Upper lobe of left lung (tissue), 6 donors: ENCODE measurements around the gene DCUN1D4. TPM values are rescaled to one million over a fixed set of nuclear protein-coding genes. Genes with fewer than 3 reads are reported as not detected.

Experiments
- ATAC-seq, 2 donors: fragments of 200-7000 bp; cut with Tn5 transposase; one replicate each; pipeline ENCODE4 v1.9.1; 2022; ENCODE audit warnings: mild to moderate bottlenecking in 2 of 2, moderate library complexity in 2 of 2; ENCODE audit not compliant: low FRiP score in 2 of 2
- DNase-seq, 2 donors: peaks; one replicate each; pipeline ENCODE4 v3.0.0-alpha.2; 2019 to 2020
- H3K27ac ChIP-seq, 4 donors: fragments of 200-600 bp; sonication (generic); one replicate each; pipeline ENCODE4 v1.5.1; 2016 to 2019
- H3K27me3 ChIP-seq, 4 donors: fragments of 200-600 bp; sonication (generic); one replicate each; pipeline ENCODE4 v1.5.1; 2017 to 2019
- H3K36me3 ChIP-seq, 4 donors: fragments of 200-600 bp; sonication (generic); one replicate each; pipeline ENCODE4 v1.5.1; 2016 to 2019
- H3K4me1 ChIP-seq, 4 donors: fragments of 200-600 bp; sonication (generic); one replicate each; pipeline ENCODE4 v1.5.1; 2018 to 2019
- H3K4me3 ChIP-seq, 4 donors: fragments of 200-600 bp; sonication (generic); one replicate each; pipeline ENCODE4 v1.5.1; 2017 to 2019; ENCODE audit warnings: mild to moderate bottlenecking in 2 of 4, moderate library complexity in 1 of 4
- H3K9me3 ChIP-seq, 4 donors: fragments of 200-600 bp; sonication (generic); one replicate each; pipeline ENCODE4 v1.5.1; 2018 to 2019
- CTCF ChIP-seq, 6 experiments: fragments of 450-650 bp in 4 of 6; fragments of 200-600 bp in 2 of 6; sonication (generic) in 2 of 6; IDR thresholded peaks; one replicate each; pipeline ENCODE4 v1.5.1; 2016 to 2019; ENCODE audit warnings: antibody characterized with exemption in 6 of 6
- EP300 ChIP-seq, 4 donors: sonication (generic); formaldehyde crosslinking; IDR thresholded peaks; one replicate each; pipeline ENCODE4 v1.5.1; 2017; ENCODE audit warnings: antibody characterized with exemption in 4 of 4, control low read depth in 2 of 4
- POLR2A ChIP-seq, 4 donors: fragments of 450-650 bp; IDR thresholded peaks; one replicate each; pipeline ENCODE4 v1.5.1; 2016 to 2017; ENCODE audit warnings: antibody characterized with exemption in 4 of 4, mild to moderate bottlenecking in 2 of 4
- POLR2AphosphoS5 ChIP-seq, 2 donors: sonication (generic); formaldehyde crosslinking; IDR thresholded peaks; one replicate each; pipeline ENCODE4 v1.5.1; 2017; ENCODE audit warnings: antibody characterized with exemption in 2 of 2
- WGBS, 2 donors: methylation state at CpG; one replicate each; pipeline ENCODE4 v1.1.5; 2017 to 2018; 5-methylcytosine and 5-hydroxymethylcytosine counted together
- total RNA-seq, 6 donors: library from RNA; depleted of rRNA in 4 of 6; stranded (reverse); fragments of >200 nt in 4 of 6; gene quantifications; one replicate each; pipeline versions ENCODE4 v1.1.0 to v1.2.1, GENCODE V29; 2016 to 2021
- donor health status: DM: no; HTN: no; CAD: no; lungs with moderate emphysema.
- donor health status: DM: no; HTN: yes; CAD: no; lungs with severe emphysema.

Gene DCUN1D4
- total RNA-seq, 6 donors from 2014 or later, result 18.8 to 47.6 (median 31.2) TPM

GRCh38 chr4:51840781-51841180 is 2.2 kb upstream of the DCUN1D4 start:
- Histone ChIP-seq H3K4me3 (no peak overlapping the region), H3K36me3 (no peaks in the 10 kb centered on the region), H3K9me3 (no peaks in the 10 kb centered on the region), H3K27ac (no peak overlapping the region), H3K4me1 (peaks cover 0 to 15% (median 11%) of the 10 kb centered on the region in 4 donors), H3K27me3 (no peaks in the 10 kb centered on the region)
- whole genome bisulfite sequencing, 2 donors, result 86 to 92% methylated on average over 4 of the region's 4 CpGs
- TF ChIP-seq EP300 (IDR thresholded peaks at IDR 0.05) (no peak), POLR2A (IDR thresholded peaks at IDR 0.05) (no peak), POLR2AphosphoS5 (IDR thresholded peaks at IDR 0.05) (no peak), CTCF (IDR thresholded peaks at IDR 0.05) (no peak)
- ATAC-seq (no peak), DNase-seq (no peak)

DNA sequence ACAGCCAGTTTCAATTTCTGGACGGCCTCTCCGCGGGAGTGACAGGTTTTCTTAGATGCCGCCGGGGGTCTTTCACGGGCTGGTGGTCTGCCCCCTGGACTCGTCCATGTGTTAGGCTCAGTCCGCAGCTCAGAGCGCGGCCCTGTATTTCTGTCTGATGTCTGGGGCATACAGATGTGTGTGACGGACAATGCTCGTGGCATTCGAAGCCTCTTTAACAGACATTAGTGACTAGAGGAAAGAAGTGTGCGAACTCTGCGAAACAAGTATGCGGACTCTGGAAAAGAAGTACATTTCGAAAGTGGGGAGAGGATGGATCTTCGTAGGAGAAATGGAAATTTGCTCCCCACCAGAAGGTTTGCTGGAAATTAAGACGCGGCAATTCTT is 793 bp upstream of the DCUN1D4 start:
- H3K27ac ChIP-seq, result peak overlapping the region; percentile 92 to 97 (median 95)
- no peak for ATAC-seq
- WGBS, 2 donors, result 1% methylated on average over 20 of the region's 20 CpGs

GRCh38 chr4:51843309-51844152 is 578 bp downstream of the DCUN1D4 start:
- TF ChIP-seq EP300 (IDR thresholded peaks at IDR 0.05) (no peak), POLR2AphosphoS5 (IDR thresholded peaks at IDR 0.05) (no peak), CTCF (IDR thresholded peaks at IDR 0.05) (no peak), POLR2A (IDR thresholded peaks at IDR 0.05) (peak in 1 of 4 donors; percentile 8)
- H3K27ac ChIP-seq, result peak overlapping the region; percentile 92 to 97 (median 95)
- peak; percentile 20 to 76 for ATAC-seq
- H3K27me3 ChIP-seq, result no peaks in the 10 kb centered on the region
- peak; percentile 75 to 93 for DNase-seq
- WGBS, 2 donors, result 0 to 2% methylated on average over 16 to 28 of the region's 64 CpGs
- H3K36me3 ChIP-seq, result peaks cover 0 to 3% (median 0%) of the 10 kb centered on the region in 4 donors
- H3K9me3 ChIP-seq, result no peaks in the 10 kb centered on the region
- peak overlapping the region; percentile 63 to 98 (median 94) for H3K4me3 ChIP-seq
- peaks cover 0 to 15% (median 11%) of the 10 kb centered on the region in 4 donors for H3K4me1 ChIP-seq

More for the DNA sequence above, 793 bp upstream of the DCUN1D4 start:
- H3K36me3 ChIP-seq, result no peaks in the 10 kb centered on the region
- H3K4me3 ChIP-seq, result peak overlapping the region; percentile 63 to 98 (median 96)
- DNase-seq, result no peak
- H3K9me3 ChIP-seq, result no peaks in the 10 kb centered on the region
- peaks cover 0 to 15% (median 11%) of the 10 kb centered on the region in 4 donors for H3K4me1 ChIP-seq
- H3K27me3 ChIP-seq, result no peaks in the 10 kb centered on the region
- TF ChIP-seq POLR2AphosphoS5 (IDR thresholded peaks at IDR 0.05), result no peak
- TF ChIP-seq POLR2A (IDR thresholded peaks at IDR 0.05), result no peak

- peak overlapping the region; percentile 92 to 97 (median 95) for H3K27ac ChIP-seq
- no peaks in the 10 kb centered on the region for H3K27me3 ChIP-seq
- H3K9me3 ChIP-seq, result no peaks in the 10 kb centered on the region
- peak in 1 of 2 donors; percentile 71 for TF ChIP-seq POLR2AphosphoS5 (IDR thresholded peaks at IDR 0.05)
- peak in 3 of 4 donors; percentile 7 to 62 (median 55) for TF ChIP-seq POLR2A (IDR thresholded peaks at IDR 0.05)
- no peak for TF ChIP-seq CTCF (IDR thresholded peaks at IDR 0.05)
- TF ChIP-seq EP300 (IDR thresholded peaks at IDR 0.05), result no peak
- WGBS, 2 donors, result 1% methylated on average over 11 to 61 of the region's 71 CpGs
- ATAC-seq (peak; percentile 81 to 86), DNase-seq (peak; percentile 97)
- H3K36me3 ChIP-seq, result peaks cover 0 to 8% (median 0%) of the 10 kb centered on the region in 4 donors
- H3K4me3 ChIP-seq, result peak overlapping the region; percentile 63 to 98 (median 94)
- peaks cover 0 to 15% (median 11%) of the 10 kb centered on the region in 4 donors for H3K4me1 ChIP-seq
These were observed 1.5 kb downstream of the DCUN1D4 start for GRCh38 chr4:51844153-51845054.

DNA sequence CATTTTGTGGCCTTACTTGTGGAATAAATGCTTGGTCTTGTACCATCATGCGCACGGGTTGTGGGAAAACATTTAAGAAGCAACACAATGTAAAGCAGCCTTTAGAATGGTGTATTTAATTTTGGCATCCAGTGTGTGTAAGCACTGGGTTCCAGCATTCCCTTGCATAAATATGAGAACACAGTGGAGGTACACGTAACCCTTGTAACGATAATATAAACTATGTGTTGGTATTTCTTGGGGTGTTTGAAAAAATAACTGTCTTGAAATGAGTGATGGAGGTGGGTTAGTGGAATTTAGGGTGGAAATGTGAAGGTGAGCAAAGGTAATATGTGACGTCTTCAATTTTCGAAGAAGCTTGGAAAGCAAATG is 2.1 kb downstream of the DCUN1D4 start:
- H3K27ac ChIP-seq, result peak overlapping the region; percentile 92 to 97 (median 95)
- H3K36me3 ChIP-seq, result peaks cover 0 to 8% (median 0%) of the 10 kb centered on the region in 4 donors
- no peak for ATAC-seq
- H3K27me3 ChIP-seq, result no peaks in the 10 kb centered on the region
- no peaks in the 10 kb centered on the region for H3K9me3 ChIP-seq
- TF ChIP-seq CTCF (IDR thresholded peaks at IDR 0.05) (no peak), EP300 (IDR thresholded peaks at IDR 0.05) (no peak), POLR2AphosphoS5 (IDR thresholded peaks at IDR 0.05) (no peak), POLR2A (IDR thresholded peaks at IDR 0.05) (no peak)
- peak overlapping the region; percentile 63 to 98 (median 94) for H3K4me3 ChIP-seq
- 65 to 69% methylated on average over 6 of the region's 6 CpGs for WGBS, 2 donors
- DNase-seq, result no peak
- H3K4me1 ChIP-seq, result peaks cover 0 to 15% (median 11%) of the 10 kb centered on the region in 4 donors
